ENCODE results near the gene CISH. TPM values are rescaled to one million over a fixed set of nuclear protein-coding genes. Genes with fewer than 3 reads are reported as not detected.

Gene CISH
- total and polyA plus RNA-seq, 2 of the 4 experiments (the other 2 are of a cell fraction): 0.90 to 4.0 TPM

- POLR2A ChIA-PET (ENCODE audit: unreplicated experiment): interaction anchor here (0.7 kb wide), 1 partner anchor 14 kb away, joined by 4 read pairs; no protein-coding TSS in a partner anchor
- peak overlapping the region; percentile 63 for H3K4ac ChIP-seq (ENCODE audit: low read depth, low read length)
- 3% methylated on average over 12 of the region's 24 CpGs; no CpG with 5 or more reads in 1 of the 2 experiments for WGBS, 2 experiments (ENCODE audit: extremely low coverage in 2 of 2, insufficient read length in 1 of 2)
- TF ChIP-seq CEBPB (IDR thresholded peaks at IDR 0.05; ENCODE audit: low read depth, low read length) (peak; percentile 6; the same call in 1 of the 2 replicates), CHD1 (IDR thresholded peaks at IDR 0.05; ENCODE audit: low read depth, low read length) (no peak), SMC3 (IDR thresholded peaks at IDR 0.05; ENCODE audit: low read depth, low read length) (peak; percentile 90), CTCF (conservative IDR thresholded peaks at IDR 0.05; ENCODE audit: low read depth, low read length) (peak; percentile 99), RCOR1 (IDR thresholded peaks at IDR 0.05; ENCODE audit: insufficient replicate concordance, low read length) (no peak), BHLHE40 (IDR thresholded peaks at IDR 0.05; ENCODE audit: low read depth, low read length) (no peak), RAD21 (IDR thresholded peaks at IDR 0.05; ENCODE audit: low read length) (peak; percentile 100), NFE2L2 (IDR thresholded peaks at IDR 0.05; ENCODE audit: low read depth, low read length) (no peak), POLR2A (IDR thresholded peaks at IDR 0.05; ENCODE audit: low read depth, low read length) (0 out of 2 replicates have a peak, but pooled peaks have one; percentile 31), MAZ (IDR thresholded peaks at IDR 0.05; ENCODE audit: borderline replicate concordance, low read depth, low read length) (no peak)
- intact Hi-C loops (cut with micrococcal nuclease) (loop anchor here (1.0 to 10.0 kb wide), 9 partner anchors 36 to 1049 kb away; partner anchors contain the start of genes DCAF1, MANF and RBM15B), dilution Hi-C loops (cut with HindIII; ENCODE audit: low sequenced_read_pairs, unreplicated experiment) (no loop called here), in situ Hi-C loops (cut with MboI; ENCODE audit: low sequenced_read_pairs) (loop anchor here (5.0 to 25.0 kb wide), 2 partner anchors 756 to 1071 kb away; no protein-coding TSS in a partner anchor)
- H2AFZ ChIP-seq (replicated peaks; ENCODE audit: low read length, poor library complexity): peak overlapping the region; percentile 96
- no peak overlapping the region for H2AK5ac ChIP-seq (ENCODE audit: low read depth, low read length)
- H3K9ac ChIP-seq (ENCODE audit: low read depth, low read length): peak overlapping the region; percentile 47
- H2AK9ac ChIP-seq (replicated peaks; ENCODE audit: low read depth, low read length, poor library complexity): peak overlapping the region; percentile 37
- no peaks in the 10 kb centered on the region for H3K27me3 ChIP-seq (ENCODE audit: control insufficient read depth, insufficient read depth, low read length)
- peak overlapping the region; percentile 93 for H3K4me2 ChIP-seq (ENCODE audit: low read depth, low read length)
- peaks cover 6% of the 10 kb centered on the region for H3K4me1 ChIP-seq (ENCODE audit: control insufficient read depth, insufficient read depth, low read length)
- H2BK15ac ChIP-seq (ENCODE audit: low read depth, low read length): no peak overlapping the region
- no peak overlapping the region for H2BK120ac ChIP-seq (ENCODE audit: low read depth, low read length)
- no peaks in the 10 kb centered on the region for H3K36me3 ChIP-seq (ENCODE audit: control insufficient read depth, insufficient read depth, low read length)
- no peak overlapping the region for H2BK20ac ChIP-seq (ENCODE audit: low read depth, low read length)
- H3K14ac ChIP-seq (replicated peaks; ENCODE audit: low read depth, low read length): no peak overlapping the region
- peaks cover 2% of the 10 kb centered on the region; the same call in 1 of the 2 replicates for H3K9me1 ChIP-seq (ENCODE audit: insufficient read depth, low read length)
- H4K8ac ChIP-seq (ENCODE audit: low read depth in 2 of 2, low read length in 2 of 2): peak overlapping the region; percentile 3 to 79
- H3K9me3 ChIP-seq (ENCODE audit: control insufficient read depth, insufficient read depth, low read length): no peaks in the 10 kb centered on the region
- DNase-seq (peak; percentile 79), ATAC-seq (ENCODE audit: low read depth) (peak; percentile 52)
- peak overlapping the region; percentile 19 for H3K27ac ChIP-seq (ENCODE audit: insufficient read depth, low read length)
- no peaks in the 10 kb centered on the region; the same call in 1 of the 2 replicates for H4K20me1 ChIP-seq (ENCODE audit: insufficient read depth, low read length)
- H3K79me1 ChIP-seq (ENCODE audit: low read depth in 1 of 2, low read length in 2 of 2): peaks cover 7 to 13% of the 10 kb centered on the region in 2 experiments; a peak in 3 of 4 replicates
- no peak overlapping the region for H3K56ac ChIP-seq (ENCODE audit: extremely low read depth, insufficient read depth, low read length)
- no peak overlapping the region; the same call in 1 of the 2 replicates for H4K5ac ChIP-seq (ENCODE audit: low read depth, low read length)
- H3K18ac ChIP-seq (ENCODE audit: low read depth, low read length): no peak overlapping the region
- BruUV-seq (replicated peaks): no TSS peak
- H2BK5ac ChIP-seq (ENCODE audit: low read depth, low read length, poor library complexity, severe bottlenecking): no peak overlapping the region
- H3K4me3 ChIP-seq (ENCODE audit: insufficient read depth, low read depth, low read length): peak overlapping the region; percentile 61
- no peak overlapping the region for H4K91ac ChIP-seq (ENCODE audit: insufficient read depth, low read depth, low read length)
- H3K23ac ChIP-seq (ENCODE audit: low read depth, low read length): 0 out of 2 replicates have a peak overlapping the region, but pooled peaks have one; percentile 18
- CTCF ChIA-PET: interaction anchor here (0.5 to 2.2 kb wide), 29 partner anchors 10 to 1326 kb away, joined by 3 to 17 read pairs (median 3); partner anchors contain the start of genes C3orf18 and HEMK1
Observed at GRCh38 chr3:50616003-50616769, 4.6 kb upstream of the CISH start.
